ENCODE data around the gene PTK6.

The PTK6 gene

DNA sequence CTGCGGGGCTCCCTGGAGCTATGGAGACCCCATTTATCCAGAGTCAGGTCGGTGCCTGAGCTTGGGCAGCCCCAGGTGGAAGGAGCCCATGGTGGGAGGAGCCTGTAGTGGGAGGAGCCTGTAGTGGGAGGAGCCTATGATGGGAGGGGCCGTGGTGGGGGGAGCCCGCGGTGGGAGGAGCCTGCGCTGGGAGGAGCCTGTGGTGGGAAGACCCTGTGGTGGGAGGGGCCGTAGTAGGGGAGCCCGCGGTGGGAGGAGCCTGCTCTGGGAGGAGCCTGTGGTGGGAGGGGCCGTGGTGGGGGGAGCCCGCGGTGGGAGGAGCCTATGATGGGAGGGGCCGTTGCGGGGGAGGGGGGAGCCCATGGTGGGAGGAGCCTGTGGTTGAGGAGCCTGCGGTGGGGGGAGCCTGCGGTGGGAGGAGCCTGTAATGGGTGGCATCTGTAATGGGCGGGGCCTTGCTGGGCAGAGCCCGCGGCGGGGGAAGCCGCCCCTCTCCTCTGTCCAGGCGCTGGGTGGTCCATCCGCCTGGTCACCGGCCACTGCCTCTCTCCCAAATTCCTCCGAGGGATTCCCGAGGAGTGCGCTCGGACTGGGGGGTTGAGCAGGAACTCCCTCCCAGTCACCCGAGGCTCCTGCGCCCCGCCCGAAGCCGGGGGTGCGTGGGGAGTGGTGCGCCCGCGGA is 16.2 kb upstream of the PTK6 start:
- peak overlapping the region; percentile 77 for H3K4me3 ChIP-seq (ENCODE audit: low read length)
- H3K36me3 ChIP-seq (ENCODE audit: control insufficient read depth, insufficient read depth, low read length, severe bottlenecking), result no peaks in the 10 kb centered on the region
- H3K9ac ChIP-seq (ENCODE audit: low read length), result peak overlapping the region; percentile 72
- H3K9me3 ChIP-seq (ENCODE audit: control insufficient read depth, low read length), result no peaks in the 10 kb centered on the region
- DNase-seq (ENCODE audit: low read depth), result peak; percentile 92
- H3K27me3 ChIP-seq (replicated peaks; ENCODE audit: control insufficient read depth, insufficient read depth, low read length), result peaks cover 4% of the 10 kb centered on the region
- peaks cover 8% of the 10 kb centered on the region for H3K4me1 ChIP-seq (ENCODE audit: control insufficient read depth, insufficient read depth, low read length)

DNA sequence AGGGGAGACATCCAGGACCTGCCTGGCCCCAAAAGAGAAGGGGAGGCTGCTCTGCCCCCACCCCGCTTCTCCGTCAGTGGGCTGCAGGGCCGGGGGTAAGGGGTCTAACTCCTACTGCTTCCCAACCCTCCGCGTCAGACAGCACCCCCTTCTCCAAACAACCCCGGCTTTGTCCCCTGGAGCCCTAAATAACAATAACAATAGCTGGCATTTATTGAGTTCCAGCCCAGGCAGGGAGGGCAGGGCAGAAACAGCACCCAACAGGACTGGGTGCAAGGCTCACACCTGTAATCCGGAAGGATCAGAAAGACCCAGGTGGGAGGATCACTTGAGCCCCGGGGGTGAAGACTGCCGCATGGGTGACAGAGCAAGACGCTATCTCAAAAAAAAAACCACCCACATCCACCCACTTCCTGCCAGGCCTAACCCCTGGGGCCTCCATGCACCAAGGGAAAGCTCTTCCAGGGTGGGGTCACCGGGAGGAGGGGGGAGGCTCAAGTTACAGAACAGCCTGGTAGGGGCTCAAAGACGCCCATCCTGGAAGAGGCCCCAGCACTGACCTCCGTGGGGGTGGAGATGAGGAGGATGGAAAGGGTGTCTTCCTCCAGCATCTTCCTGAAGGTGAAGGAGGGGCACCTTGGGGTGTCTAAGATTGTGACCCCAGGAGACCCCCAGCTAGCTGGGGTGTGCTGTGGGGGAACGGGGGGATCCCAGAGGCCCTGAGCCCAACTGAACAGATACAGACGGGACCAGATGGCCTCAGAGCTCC is 15.5 kb upstream of the PTK6 start:
- Histone ChIP-seq H3K9me3 (ENCODE audit: control insufficient read depth, low read length) (no peaks in the 10 kb centered on the region), H3K9ac (ENCODE audit: low read length) (no peak overlapping the region), H3K27me3 (replicated peaks; ENCODE audit: control insufficient read depth, insufficient read depth, low read length) (peaks cover 4% of the 10 kb centered on the region), H3K4me3 (ENCODE audit: low read length) (no peak overlapping the region), H3K36me3 (ENCODE audit: control insufficient read depth, insufficient read depth, low read length, severe bottlenecking) (no peaks in the 10 kb centered on the region), H3K4me1 (ENCODE audit: control insufficient read depth, insufficient read depth, low read length) (peaks cover 8% of the 10 kb centered on the region)
- no peak for DNase-seq (ENCODE audit: low read depth)

GRCh38 chr20:63551068-63551467 is 13.9 kb upstream of the PTK6 start:
- Histone ChIP-seq H3K36me3 (ENCODE audit: control insufficient read depth, insufficient read depth, low read length, severe bottlenecking) (no peaks in the 10 kb centered on the region), H3K9ac (ENCODE audit: low read length) (peak overlapping the region; percentile 11), H3K9me3 (ENCODE audit: control insufficient read depth, low read length) (no peaks in the 10 kb centered on the region), H3K4me3 (ENCODE audit: low read length) (no peak overlapping the region), H3K4me1 (ENCODE audit: control insufficient read depth, insufficient read depth, low read length) (peaks cover 8% of the 10 kb centered on the region), H3K27me3 (replicated peaks; ENCODE audit: control insufficient read depth, insufficient read depth, low read length) (peaks cover 8% of the 10 kb centered on the region)
- no peak for DNase-seq (ENCODE audit: low read depth)

DNA sequence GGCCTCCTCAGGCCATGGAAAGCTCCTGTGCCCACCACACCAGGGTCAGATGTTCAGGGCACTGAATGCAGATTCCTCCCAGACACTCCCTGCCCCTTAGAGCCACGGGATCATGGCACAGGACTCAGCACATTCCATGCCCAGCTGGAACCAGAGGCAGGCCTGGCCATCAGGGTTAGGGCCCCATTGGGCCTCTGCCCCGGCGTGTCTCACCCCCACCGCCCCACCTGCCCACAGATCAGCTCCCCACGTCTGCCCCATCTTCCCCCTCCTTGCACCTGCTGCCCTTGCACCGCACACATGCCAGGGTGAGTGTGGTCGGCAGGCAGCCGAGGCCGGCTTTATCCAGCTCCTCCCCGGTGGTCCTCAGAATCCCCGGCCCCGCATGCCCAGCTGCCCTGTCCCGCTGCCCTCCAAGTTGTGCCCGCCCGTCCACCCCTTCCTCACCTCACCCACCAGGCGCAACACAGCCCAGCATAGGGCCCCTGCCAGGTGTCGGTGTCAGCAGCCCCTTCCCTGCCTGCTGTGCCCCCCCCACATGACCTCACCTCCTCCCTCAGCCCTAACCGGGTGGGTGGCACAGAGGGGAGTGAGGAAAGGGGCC is 12.6 kb upstream of the PTK6 start:
- Histone ChIP-seq H3K4me3 (ENCODE audit: low read length) (no peak overlapping the region), H3K4me1 (ENCODE audit: control insufficient read depth, insufficient read depth, low read length) (peaks cover 8% of the 10 kb centered on the region), H3K9ac (ENCODE audit: low read length) (no peak overlapping the region), H3K9me3 (ENCODE audit: control insufficient read depth, low read length) (no peaks in the 10 kb centered on the region), H3K36me3 (ENCODE audit: control insufficient read depth, insufficient read depth, low read length, severe bottlenecking) (no peaks in the 10 kb centered on the region), H3K27me3 (replicated peaks; ENCODE audit: control insufficient read depth, insufficient read depth, low read length) (peaks cover 18% of the 10 kb centered on the region)
- DNase-seq (ENCODE audit: low read depth), result no peak

GRCh38 chr20:63549019-63549418 is 11.8 kb upstream of the PTK6 start:
- no peak overlapping the region for H3K4me3 ChIP-seq (ENCODE audit: low read length)
- no peaks in the 10 kb centered on the region for H3K36me3 ChIP-seq (ENCODE audit: control insufficient read depth, insufficient read depth, low read length, severe bottlenecking)
- no peak for DNase-seq (ENCODE audit: low read depth)
- no peak overlapping the region for H3K9ac ChIP-seq (ENCODE audit: low read length)
- H3K27me3 ChIP-seq (replicated peaks; ENCODE audit: control insufficient read depth, insufficient read depth, low read length), result peaks cover 24% of the 10 kb centered on the region
- H3K9me3 ChIP-seq (ENCODE audit: control insufficient read depth, low read length), result no peaks in the 10 kb centered on the region
- H3K4me1 ChIP-seq (ENCODE audit: control insufficient read depth, insufficient read depth, low read length), result peaks cover 8% of the 10 kb centered on the region

- no peak overlapping the region for H3K4me3 ChIP-seq (ENCODE audit: low read length)
- no peak for DNase-seq (ENCODE audit: low read depth)
- peaks cover 24% of the 10 kb centered on the region for H3K27me3 ChIP-seq (replicated peaks; ENCODE audit: control insufficient read depth, insufficient read depth, low read length)
- H3K9ac ChIP-seq (ENCODE audit: low read length), result no peak overlapping the region
- no peaks in the 10 kb centered on the region for H3K9me3 ChIP-seq (ENCODE audit: control insufficient read depth, low read length)
- H3K36me3 ChIP-seq (ENCODE audit: control insufficient read depth, insufficient read depth, low read length, severe bottlenecking), result no peaks in the 10 kb centered on the region
- H3K4me1 ChIP-seq (ENCODE audit: control insufficient read depth, insufficient read depth, low read length), result peaks cover 8% of the 10 kb centered on the region
Observed at GRCh38 chr20:63548542-63548941, 11.4 kb upstream of the PTK6 start.

- Histone ChIP-seq H3K4me1 (ENCODE audit: control insufficient read depth, insufficient read depth, low read length) (peaks cover 8% of the 10 kb centered on the region), H3K27me3 (replicated peaks; ENCODE audit: control insufficient read depth, insufficient read depth, low read length) (peaks cover 24% of the 10 kb centered on the region), H3K9ac (ENCODE audit: low read length) (no peak within 1 kb of the TSS), H3K4me3 (ENCODE audit: low read length) (no peak within 1 kb of the TSS), H3K36me3 (ENCODE audit: control insufficient read depth, insufficient read depth, low read length, severe bottlenecking) (no peaks in the 10 kb centered on the region), H3K9me3 (ENCODE audit: control insufficient read depth, low read length) (no peaks in the 10 kb centered on the region)
- no peak for DNase-seq (ENCODE audit: low read depth)
Observed at GRCh38 chr20:63547725-63548480, 10.7 kb upstream of the PTK6 start, which contains the start of gene SRMS. SRMS (minus strand) TSS chr20:63547749; CDS start chr20:63547463, 286 bp downstream.

- peaks cover 24% of the 10 kb centered on the region for H3K27me3 ChIP-seq (replicated peaks; ENCODE audit: control insufficient read depth, insufficient read depth, low read length)
- H3K4me1 ChIP-seq (ENCODE audit: control insufficient read depth, insufficient read depth, low read length), result peaks cover 8% of the 10 kb centered on the region
- no peaks in the 10 kb centered on the region for H3K9me3 ChIP-seq (ENCODE audit: control insufficient read depth, low read length)
- no peak overlapping the region for H3K9ac ChIP-seq (ENCODE audit: low read length)
- no peak for DNase-seq (ENCODE audit: low read depth)
- no peak overlapping the region for H3K4me3 ChIP-seq (ENCODE audit: low read length)
- H3K36me3 ChIP-seq (ENCODE audit: control insufficient read depth, insufficient read depth, low read length, severe bottlenecking), result no peaks in the 10 kb centered on the region
Observed at GRCh38 chr20:63546956-63547724, 10.0 kb upstream of the PTK6 start.

DNA sequence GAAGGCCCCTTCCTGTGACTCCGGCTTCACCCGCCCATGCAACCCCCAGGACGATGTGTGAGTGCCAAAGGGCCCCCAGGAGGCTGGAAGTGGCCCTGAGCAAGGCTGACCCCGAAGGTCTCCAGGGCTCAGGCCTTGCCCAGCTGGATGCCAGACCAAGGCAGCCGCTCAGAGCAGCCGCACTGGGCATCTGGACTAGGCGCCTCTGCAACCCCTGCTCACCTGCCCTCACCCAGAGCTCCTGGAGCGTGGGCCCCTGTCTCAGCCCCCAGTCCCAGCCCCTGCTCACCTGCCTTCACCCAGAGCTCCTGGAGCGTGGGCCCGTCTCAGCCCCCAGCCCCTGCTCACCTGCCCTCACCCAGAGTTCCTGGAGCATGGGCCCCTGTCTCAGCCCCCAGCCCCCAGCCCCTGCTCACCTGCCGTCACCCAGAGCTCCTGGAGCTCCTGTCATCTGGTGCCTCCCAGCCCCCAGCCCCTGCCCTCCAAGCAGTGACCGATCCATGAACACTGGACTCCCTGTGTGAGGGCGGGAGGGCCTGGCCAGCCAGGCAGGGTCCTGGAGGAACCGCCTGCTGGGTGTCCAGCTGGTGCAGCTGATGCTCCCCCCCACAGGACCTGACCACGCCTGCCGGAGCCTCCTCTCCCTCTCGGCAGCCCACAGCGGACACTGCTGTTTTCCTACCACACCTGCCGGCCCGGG is 9.2 kb upstream of the PTK6 start:
- Histone ChIP-seq H3K9me3 (ENCODE audit: control insufficient read depth, low read length) (no peaks in the 10 kb centered on the region), H3K27me3 (replicated peaks; ENCODE audit: control insufficient read depth, insufficient read depth, low read length) (peaks cover 26% of the 10 kb centered on the region), H3K36me3 (ENCODE audit: control insufficient read depth, insufficient read depth, low read length, severe bottlenecking) (no peaks in the 10 kb centered on the region), H3K9ac (ENCODE audit: low read length) (no peak overlapping the region), H3K4me3 (ENCODE audit: low read length) (no peak overlapping the region), H3K4me1 (ENCODE audit: control insufficient read depth, insufficient read depth, low read length) (peaks cover 8% of the 10 kb centered on the region)
- no peak for DNase-seq (ENCODE audit: low read depth)

GRCh38 chr20:63545814-63546213 is 8.6 kb upstream of the PTK6 start:
- Histone ChIP-seq H3K9ac (ENCODE audit: low read length) (no peak overlapping the region), H3K4me1 (ENCODE audit: control insufficient read depth, insufficient read depth, low read length) (peaks cover 3% of the 10 kb centered on the region), H3K36me3 (ENCODE audit: control insufficient read depth, insufficient read depth, low read length, severe bottlenecking) (no peaks in the 10 kb centered on the region), H3K9me3 (ENCODE audit: control insufficient read depth, low read length) (no peaks in the 10 kb centered on the region), H3K4me3 (ENCODE audit: low read length) (no peak overlapping the region), H3K27me3 (replicated peaks; ENCODE audit: control insufficient read depth, insufficient read depth, low read length) (peaks cover 26% of the 10 kb centered on the region)
- DNase-seq (ENCODE audit: low read depth), result no peak
